Measurements from ENCODE around the gene RFTN1. TPM values are rescaled to one million over a fixed set of nuclear protein-coding genes. Genes with fewer than 3 reads are reported as not detected.
A peak's percentile ranks its signal among the peaks of the same experiment; 100 is the strongest.

Gene RFTN1
- total and polyA plus RNA-seq, 2 of the 8 experiments (the other 6 are each of a cell fraction or from before 2014, with no cell fraction given) = 4.6 to 6.7 TPM

DNA sequence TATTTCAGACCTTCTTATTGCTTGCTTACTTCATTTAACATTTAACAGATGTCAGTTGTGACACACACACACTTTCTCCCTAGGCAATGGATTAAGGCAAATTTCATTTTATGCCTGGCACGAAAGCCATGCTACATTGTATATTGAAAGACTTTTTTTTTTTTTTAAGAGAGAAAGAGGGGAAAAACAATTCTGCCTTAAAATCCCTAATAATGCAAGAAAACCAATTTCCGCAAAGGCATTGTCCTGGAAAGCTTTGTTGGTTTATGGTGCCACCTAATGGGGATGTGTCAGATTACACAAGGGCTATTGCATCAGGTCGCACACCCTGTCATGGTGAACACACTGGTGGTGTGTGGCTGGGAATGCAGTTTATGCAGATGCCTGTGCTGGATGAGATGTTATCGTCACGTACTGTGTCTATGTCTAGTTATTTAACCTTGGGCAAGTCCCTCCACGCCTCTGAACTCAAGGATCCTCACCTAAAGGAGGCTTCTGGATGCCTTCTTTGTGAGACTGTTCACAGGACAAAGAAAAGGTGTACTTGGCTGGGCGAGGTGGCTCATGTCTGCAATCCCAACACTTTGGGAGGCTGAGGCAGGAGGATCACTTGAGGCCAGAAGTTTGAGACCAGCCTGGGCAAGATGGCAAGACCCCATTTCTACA is 37.3 kb upstream of the RFTN1 start (continued):
- TF ChIP-seq SAP30 (IDR thresholded peaks at IDR 0.05; ENCODE audit: insufficient read depth, insufficient replicate concordance, low read length) (no peak), RNF2 (IDR thresholded peaks at IDR 0.05; ENCODE audit: borderline replicate concordance, low read depth, low read length, missing control alignments, poor library complexity, severe bottlenecking) (no peak), RAD21 (IDR thresholded peaks at IDR 0.05 in 1 of 2, conservative IDR thresholded peaks at IDR 0.05 in 1 of 2; ENCODE audit: low read depth in 2 of 2, low read length in 2 of 2) (peak; percentile 98 to 99), POLR2A (IDR thresholded peaks at IDR 0.05; ENCODE audit: control extremely low read depth in 1 of 2, low read depth in 2 of 2, low read length in 2 of 2) (peak in 1 of 2 experiments; percentile 47; a peak in 1 of 3 replicates), PHF8 (conservative IDR thresholded peaks at IDR 0.05; ENCODE audit: low read depth, low read length) (no peak), BCL11A (IDR thresholded peaks at IDR 0.05; ENCODE audit: low read depth in 2 of 2, low read length in 2 of 2) (no peak), RBBP5 (IDR thresholded peaks at IDR 0.05; ENCODE audit: borderline replicate concordance, low read depth, low read length) (no peak), TEAD4 (IDR thresholded peaks at IDR 0.05; ENCODE audit: low read depth, low read length) (peak; percentile 49; the same call in 1 of the 2 replicates), CBX5 (IDR thresholded peaks at IDR 0.05; ENCODE audit: low read depth, low read length) (no peak), USF2 (IDR thresholded peaks at IDR 0.05; ENCODE audit: low read length) (no peak), NRF1 (IDR thresholded peaks at IDR 0.05; ENCODE audit: low read depth, low read length) (no peak), SRF (IDR thresholded peaks at IDR 0.05; ENCODE audit: low read depth, low read length) (no peak), FOSL1 (IDR thresholded peaks at IDR 0.05; ENCODE audit: insufficient read depth, low read depth, low read length) (no peak)
- TF ChIP-seq, protein P1, sequence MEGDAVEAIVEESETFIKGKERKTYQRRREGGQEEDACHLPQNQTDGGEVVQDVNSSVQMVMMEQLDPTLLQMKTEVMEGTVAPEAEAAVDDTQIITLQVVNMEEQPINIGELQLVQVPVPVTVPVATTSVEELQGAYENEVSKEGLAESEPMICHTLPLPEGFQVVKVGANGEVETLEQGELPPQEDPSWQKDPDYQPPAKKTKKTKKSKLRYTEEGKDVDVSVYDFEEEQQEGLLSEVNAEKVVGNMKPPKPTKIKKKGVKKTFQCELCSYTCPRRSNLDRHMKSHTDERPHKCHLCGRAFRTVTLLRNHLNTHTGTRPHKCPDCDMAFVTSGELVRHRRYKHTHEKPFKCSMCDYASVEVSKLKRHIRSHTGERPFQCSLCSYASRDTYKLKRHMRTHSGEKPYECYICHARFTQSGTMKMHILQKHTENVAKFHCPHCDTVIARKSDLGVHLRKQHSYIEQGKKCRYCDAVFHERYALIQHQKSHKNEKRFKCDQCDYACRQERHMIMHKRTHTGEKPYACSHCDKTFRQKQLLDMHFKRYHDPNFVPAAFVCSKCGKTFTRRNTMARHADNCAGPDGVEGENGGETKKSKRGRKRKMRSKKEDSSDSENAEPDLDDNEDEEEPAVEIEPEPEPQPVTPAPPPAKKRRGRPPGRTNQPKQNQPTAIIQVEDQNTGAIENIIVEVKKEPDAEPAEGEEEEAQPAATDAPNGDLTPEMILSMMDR (IDR thresholded peaks at IDR 0.05; ENCODE audit: control extremely low read depth in 1 of 3, insufficient read depth in 1 of 3, low read depth in 1 of 3, low read length in 3 of 3) = peak; percentile 73 to 94 (median 90)

Data from H1 (cell line).